ENCODE results near the gene RAB1B. TPM values are rescaled to one million over a fixed set of nuclear protein-coding genes. Genes with fewer than 3 reads are reported as not detected.
A peak's percentile ranks its signal among the peaks of the same experiment; 100 is the strongest.

Gene RAB1B
- total RNA-seq, 1 donor from 2014 or later = 138 TPM

DNA sequence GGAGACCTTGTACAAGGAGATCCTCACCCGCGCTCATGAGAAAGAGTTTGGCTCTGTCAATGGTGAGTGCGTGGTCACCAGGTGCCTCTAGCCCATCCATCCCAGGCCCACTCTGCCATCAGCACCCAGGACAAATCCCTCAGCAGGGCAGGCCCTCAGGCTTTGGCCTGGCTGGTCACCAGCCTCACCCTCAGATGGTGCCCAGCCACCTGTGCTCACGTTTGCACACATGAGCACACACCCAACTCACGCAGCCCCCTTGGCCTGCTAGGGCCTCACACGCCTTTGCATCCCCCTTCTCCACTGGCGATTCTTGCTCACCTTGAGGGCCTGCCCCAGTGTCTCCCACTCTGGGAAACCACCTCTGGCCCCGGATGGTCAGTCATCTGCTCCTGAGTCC, 4.1 kb upstream of the RAB1B start:
- TF ChIP-seq, protein P1, sequence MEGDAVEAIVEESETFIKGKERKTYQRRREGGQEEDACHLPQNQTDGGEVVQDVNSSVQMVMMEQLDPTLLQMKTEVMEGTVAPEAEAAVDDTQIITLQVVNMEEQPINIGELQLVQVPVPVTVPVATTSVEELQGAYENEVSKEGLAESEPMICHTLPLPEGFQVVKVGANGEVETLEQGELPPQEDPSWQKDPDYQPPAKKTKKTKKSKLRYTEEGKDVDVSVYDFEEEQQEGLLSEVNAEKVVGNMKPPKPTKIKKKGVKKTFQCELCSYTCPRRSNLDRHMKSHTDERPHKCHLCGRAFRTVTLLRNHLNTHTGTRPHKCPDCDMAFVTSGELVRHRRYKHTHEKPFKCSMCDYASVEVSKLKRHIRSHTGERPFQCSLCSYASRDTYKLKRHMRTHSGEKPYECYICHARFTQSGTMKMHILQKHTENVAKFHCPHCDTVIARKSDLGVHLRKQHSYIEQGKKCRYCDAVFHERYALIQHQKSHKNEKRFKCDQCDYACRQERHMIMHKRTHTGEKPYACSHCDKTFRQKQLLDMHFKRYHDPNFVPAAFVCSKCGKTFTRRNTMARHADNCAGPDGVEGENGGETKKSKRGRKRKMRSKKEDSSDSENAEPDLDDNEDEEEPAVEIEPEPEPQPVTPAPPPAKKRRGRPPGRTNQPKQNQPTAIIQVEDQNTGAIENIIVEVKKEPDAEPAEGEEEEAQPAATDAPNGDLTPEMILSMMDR (IDR thresholded peaks at IDR 0.05) = no peak
- Histone ChIP-seq H3K4me1 (peaks cover 3% of the 10 kb centered on the region), H3K4me3 (no peak overlapping the region), H3K27ac (no peak overlapping the region), H3K27me3 (no peaks in the 10 kb centered on the region), H3K9me3 (no peaks in the 10 kb centered on the region), H3K36me3 (no peaks in the 10 kb centered on the region)
- intact Hi-C loops (cut with DNase I) = no loop called here
- ATAC-seq = no peak
- no peak for DNase-seq

DNA sequence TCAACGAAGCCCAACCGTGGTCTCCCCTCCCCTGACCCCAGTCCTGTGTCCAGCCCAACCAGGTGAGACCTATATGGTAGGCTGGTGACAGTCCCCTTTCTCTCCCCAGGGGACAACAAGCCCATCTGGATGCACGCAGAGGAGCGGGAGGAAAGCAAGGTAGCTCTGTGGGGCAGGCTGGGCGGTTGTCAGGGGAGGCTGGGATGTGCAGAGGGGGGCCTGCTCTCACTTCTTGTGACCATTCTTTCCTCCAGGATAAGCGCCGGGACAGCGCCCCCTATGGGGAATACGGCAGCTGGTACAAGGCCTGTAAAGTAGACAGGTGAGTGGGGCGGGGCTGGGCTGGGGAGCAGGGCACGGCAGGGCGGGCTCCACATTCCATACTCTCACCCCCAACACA, 3.5 kb upstream of the RAB1B start:
- TF ChIP-seq, protein P1 (IDR thresholded peaks at IDR 0.05) = peak; percentile 21

DNA sequence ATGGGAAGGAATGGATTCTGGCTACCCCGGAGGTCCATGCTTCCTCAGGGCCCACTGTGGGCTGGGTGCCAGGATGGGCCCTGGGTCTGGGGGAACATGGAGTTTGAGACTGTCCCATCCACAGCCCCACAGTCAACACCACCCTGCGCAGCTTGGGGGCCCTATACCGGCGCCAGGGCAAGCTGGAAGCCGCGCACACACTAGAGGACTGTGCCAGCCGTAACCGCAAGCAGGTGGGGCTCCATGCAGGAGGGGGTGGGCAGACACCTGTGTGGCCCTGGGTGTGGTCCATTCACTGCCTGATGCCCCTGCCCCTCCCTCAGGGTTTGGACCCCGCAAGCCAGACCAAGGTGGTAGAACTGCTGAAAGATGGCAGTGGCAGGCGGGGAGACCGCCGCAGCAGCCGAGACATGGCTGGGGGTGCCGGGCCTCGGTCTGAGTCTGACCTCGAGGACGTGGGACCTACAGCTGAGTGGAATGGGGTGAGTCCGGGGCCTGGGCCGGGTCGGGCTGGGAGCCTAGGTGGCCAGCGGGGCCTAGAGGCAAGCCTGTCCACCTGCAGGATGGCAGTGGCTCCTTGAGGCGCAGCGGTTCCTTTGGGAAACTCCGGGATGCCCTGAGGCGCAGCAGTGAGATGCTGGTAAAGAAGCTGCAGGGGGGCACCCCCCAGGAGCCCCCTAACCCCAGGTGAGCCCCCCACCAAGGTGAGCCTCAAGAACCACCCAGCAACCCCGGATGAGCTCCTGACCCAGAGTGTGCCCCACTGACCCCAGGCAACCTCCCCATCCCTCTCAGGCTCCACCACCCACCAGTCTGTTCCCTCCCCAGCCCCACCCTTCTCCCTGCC, 2.7 kb upstream of the RAB1B start:
- intact Hi-C loops (cut with DNase I) = no loop called here
- TF ChIP-seq, protein P1 (IDR thresholded peaks at IDR 0.05) = no peak
- Histone ChIP-seq H3K4me1 (peaks cover 15% of the 10 kb centered on the region), H3K27ac (no peak overlapping the region), H3K4me3 (no peak overlapping the region), H3K27me3 (no peaks in the 10 kb centered on the region), H3K36me3 (no peaks in the 10 kb centered on the region), H3K9me3 (no peaks in the 10 kb centered on the region)
- no peak for ATAC-seq
- no peak for DNase-seq

More for the DNA sequence above, 3.5 kb upstream of the RAB1B start:
- ATAC-seq (no peak), DNase-seq (no peak)
- no peaks in the 10 kb centered on the region for H3K36me3 ChIP-seq
- H3K27ac ChIP-seq = no peak overlapping the region
- peaks cover 8% of the 10 kb centered on the region for H3K4me1 ChIP-seq
- H3K4me3 ChIP-seq = no peak overlapping the region
- no peaks in the 10 kb centered on the region for H3K9me3 ChIP-seq
- intact Hi-C loops (cut with DNase I) = no loop called here
- H3K27me3 ChIP-seq = no peaks in the 10 kb centered on the region

DNA sequence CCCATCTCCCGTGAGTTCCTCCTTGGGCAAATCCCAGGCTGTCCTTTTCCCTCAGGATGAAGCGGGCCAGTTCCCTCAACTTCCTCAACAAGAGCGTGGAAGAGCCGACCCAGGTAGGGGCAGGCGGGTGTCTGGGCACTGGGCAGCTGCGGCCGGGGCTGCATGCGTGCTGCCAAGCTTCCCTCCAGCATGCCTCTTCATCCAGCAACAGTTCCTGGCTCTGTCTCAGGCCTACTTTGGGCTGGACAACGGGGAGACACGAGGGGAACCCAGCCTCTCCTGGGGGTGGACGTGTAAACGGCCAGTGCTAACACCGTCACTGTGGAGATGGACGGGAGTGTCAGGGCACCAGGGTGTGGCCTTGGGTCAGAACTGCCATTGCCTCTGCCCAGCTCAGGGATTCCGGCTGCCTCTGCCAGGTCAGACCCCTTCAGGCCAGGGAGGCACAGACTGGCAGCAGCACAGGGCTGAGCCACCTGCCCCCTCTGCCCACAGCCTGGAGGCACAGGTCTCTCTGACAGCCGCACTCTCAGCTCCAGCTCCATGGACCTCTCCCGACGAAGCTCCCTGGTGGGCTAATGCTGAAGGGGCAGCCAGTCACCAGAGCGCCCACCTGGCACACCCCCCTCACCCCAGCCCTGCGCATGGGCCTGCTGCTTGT, 1.9 kb upstream of the RAB1B start:
- TF ChIP-seq, protein P1 (IDR thresholded peaks at IDR 0.05) = no peak
- no peaks in the 10 kb centered on the region for H3K27me3 ChIP-seq
- H3K9me3 ChIP-seq = no peaks in the 10 kb centered on the region
- DNase-seq (peak; percentile 65), ATAC-seq (no peak)
- peaks cover 16% of the 10 kb centered on the region for H3K4me1 ChIP-seq
- peak overlapping the region; percentile 90 for H3K27ac ChIP-seq
- H3K4me3 ChIP-seq = peak overlapping the region; percentile 99
- H3K36me3 ChIP-seq = peaks cover under 1% of the 10 kb centered on the region
- intact Hi-C loops (cut with DNase I) = no loop called here

DNA sequence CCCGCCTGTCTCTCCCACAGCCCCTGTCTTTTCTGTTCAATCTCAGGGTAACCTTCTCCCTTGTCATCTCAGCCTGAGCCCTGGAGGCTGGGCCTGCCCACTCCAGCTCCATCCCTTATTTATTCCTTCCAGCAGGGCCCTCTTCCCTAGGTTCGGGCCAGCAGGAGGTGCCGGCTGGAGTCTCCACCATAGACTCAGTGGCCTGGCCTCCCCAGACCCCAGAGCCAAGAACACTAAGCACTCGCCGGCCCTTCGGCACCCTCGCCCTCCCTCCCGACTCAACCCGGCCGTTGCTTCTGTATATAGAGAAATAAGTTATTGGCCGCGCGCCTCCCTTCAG, 1.4 kb upstream of the RAB1B start:
- Histone ChIP-seq H3K9me3 (no peaks in the 10 kb centered on the region), H3K27ac (peak overlapping the region; percentile 90), H3K4me3 (peak overlapping the region; percentile 99), H3K4me1 (peaks cover 16% of the 10 kb centered on the region), H3K27me3 (no peaks in the 10 kb centered on the region), H3K36me3 (peaks cover 5% of the 10 kb centered on the region)
- DNase-seq = no peak
- no peak for ATAC-seq
- TF ChIP-seq, protein P1 (IDR thresholded peaks at IDR 0.05) = no peak
- intact Hi-C loops (cut with DNase I) = no loop called here

All from upper lobe of right lung (tissue), 1 donor.